ENCODE measurements around the gene FAM174B. TPM values are rescaled to one million over a fixed set of nuclear protein-coding genes. Genes with fewer than 3 reads are reported as not detected.

FAM174B gene
- total RNA-seq (2014; rRNA removed; shearing (Covaris generic)), result 90.7 and 97.9 TPM in 2 replicates
- 36.7 and 49.1 TPM in 2 replicates for polyA plus RNA-seq (2015; cell fraction: cytosol; rRNA removed)
- 28.6 and 39.8 TPM in 2 replicates for polyA plus RNA-seq (2015; cell fraction: nucleus; rRNA removed)

DNA sequence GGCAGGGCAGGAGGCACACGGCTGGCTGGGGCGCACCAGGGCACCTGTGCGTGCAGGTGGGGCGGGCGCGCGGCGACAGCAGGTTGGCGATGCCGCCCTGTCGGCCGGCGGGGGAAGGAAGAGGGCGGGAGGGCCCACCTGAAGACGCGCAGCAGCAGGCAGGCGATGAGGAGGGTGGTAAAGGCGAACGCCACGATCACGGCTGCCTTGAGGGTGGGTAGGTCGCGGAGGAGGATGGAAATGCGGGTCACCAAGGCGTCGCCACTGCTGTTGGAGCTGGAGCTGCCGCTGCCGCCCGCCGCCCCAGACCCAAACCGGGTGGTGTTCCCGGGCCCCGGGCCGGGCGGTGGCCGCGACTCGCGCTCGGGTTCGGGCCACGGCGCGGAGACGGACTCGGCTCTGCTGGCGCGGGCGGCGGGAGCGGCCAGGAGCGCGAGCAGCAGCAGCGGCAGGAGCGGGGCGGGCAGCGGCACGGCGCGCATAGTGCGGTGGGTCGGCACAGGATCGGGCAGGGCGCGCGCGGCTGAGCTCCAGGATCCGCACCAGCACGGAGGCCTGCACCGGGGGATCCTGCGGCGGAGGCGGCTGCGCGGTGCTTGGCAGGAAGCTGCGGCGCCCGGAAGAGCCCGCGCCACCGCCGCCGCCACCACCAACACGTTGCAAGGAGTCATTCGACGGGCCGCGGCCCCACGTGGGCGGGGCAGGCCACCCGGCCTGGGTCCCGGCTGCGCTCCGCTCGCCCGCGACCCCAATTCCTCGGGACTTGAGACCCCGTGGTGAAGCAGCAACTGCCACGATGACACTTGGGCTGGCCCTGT lies at the start of gene FAM174B:
FAM174B (minus strand) TSS at position 598 of the 818 bp plus-strand sequence.
- no peak for DNase-seq (ENCODE audit: low read depth, low spot score)
- in situ Hi-C loops (cut with HindIII; ENCODE audit: low pct_unique_long_range_greater_than_20kb, low sequenced_read_pairs), result no loop called here

DNA sequence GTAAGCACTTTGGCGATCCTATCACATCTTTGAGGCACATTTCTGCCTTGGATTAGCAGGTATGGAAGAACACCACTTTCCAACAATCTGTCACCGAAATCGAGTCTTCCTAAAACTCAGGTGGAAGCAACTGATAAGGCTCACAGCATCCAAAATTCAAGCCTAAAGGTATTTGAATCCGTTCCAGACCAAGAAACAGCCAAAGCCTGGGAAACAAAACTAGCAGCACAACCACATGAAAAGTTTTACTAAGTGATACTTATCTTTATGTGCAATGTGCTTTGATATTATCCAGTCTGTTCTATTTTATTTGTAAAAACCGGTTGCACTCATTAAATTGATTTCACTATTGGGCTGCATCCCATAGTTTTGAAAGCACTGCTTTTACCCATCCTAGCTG lies 40.5 kb upstream of the FAM174B start:
- DNase-seq (ENCODE audit: low read depth, low spot score), result no peak
- in situ Hi-C loops (cut with HindIII; ENCODE audit: low pct_unique_long_range_greater_than_20kb, low sequenced_read_pairs), result no loop called here

DNA sequence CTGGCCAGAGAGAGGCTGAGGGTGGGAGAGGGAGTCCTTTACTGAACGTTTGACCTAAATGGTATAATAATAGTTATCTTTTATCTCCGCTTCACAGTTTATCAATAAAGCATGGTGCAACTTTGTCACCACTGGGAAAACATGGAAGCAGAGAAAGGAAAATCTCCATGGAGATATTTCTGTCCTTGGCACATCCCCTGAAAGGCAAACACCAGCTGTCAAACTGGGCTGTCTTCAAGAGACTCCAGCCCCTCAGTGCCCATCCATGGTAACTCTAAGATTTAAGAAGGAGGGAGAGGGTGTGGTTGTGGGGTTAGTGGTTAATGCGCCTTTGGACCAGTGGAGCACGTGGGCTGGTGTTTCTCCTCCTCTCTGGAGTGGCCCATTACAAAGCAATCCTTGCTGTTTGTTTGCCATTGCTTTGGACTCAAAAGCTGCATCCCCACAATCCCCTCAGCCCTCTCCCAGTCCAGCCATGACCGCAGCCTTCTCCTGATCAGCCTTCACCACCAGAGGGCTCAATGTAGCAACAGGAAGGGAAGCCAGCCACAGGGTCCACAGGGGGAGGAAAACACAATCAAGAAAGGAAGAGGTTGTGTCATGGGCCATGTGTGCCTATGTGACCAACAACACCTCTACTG lies 38.2 kb upstream of the FAM174B start:
- in situ Hi-C loops (cut with HindIII; ENCODE audit: low pct_unique_long_range_greater_than_20kb, low sequenced_read_pairs), result no loop called here
- peak; percentile 91 for DNase-seq (ENCODE audit: low read depth, low spot score)

DNA sequence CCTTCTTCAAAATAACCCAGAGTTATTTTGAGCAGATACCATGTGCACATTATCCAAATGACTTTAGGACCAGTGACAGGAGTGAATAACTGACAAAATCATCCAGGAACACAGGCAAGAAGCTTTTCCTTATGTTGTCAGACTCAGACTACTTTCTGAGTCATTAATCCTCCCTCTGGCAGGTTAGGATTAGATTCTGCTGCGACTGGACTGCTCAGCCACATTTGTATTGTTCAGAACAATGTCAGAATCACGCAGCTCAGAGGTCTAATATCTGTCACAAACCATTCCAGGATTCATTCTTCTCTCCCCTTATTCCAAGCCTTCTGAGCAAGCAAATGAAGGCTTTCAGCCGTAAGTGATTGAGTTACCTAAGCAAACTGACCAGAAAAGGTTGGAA lies 34.8 kb upstream of the FAM174B start:
- in situ Hi-C loops (cut with HindIII; ENCODE audit: low pct_unique_long_range_greater_than_20kb, low sequenced_read_pairs), result no loop called here
- no peak for DNase-seq (ENCODE audit: low read depth, low spot score)

DNA sequence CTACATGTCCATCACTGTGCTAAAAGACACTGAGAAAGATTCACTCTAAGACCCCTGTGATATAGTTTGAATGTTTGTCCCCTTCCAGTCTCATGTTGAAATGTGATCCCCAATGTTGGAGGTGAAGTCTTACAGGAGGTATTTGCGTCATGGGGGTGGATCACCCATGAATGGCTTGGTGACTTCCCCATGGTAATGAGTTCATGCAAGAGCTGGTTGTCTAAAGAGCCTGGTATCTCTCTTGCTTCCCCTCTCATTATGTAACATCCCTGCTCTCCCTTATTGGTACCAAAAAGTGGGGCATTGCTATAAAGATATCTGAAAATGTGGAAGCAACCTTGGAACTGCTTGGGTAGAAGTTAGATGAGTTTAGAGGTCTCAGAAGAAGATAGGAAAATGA lies 32.2 kb upstream of the FAM174B start:
- no peak for DNase-seq (ENCODE audit: low read depth, low spot score)

DNA sequence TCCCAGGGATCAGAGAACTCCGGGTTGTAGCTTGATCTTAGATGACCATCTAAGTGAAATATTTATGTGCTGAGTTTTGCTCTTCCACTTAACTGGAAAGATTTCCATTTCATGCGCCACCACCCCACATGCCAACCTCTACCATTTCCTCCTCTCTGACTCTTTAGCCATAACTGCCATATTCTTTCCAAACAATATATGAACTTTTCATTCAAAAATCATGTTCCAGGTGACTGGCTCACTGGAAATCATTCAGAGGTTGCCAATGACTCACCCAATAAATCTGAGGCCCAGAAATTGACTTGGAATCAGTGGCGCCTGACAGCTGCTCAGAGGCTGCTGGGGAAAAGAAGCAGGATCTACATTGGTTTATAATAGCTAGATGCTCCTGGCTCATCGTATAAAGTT lies 31.6 kb upstream of the FAM174B start:
- DNase-seq (ENCODE audit: low read depth, low spot score), result no peak
- in situ Hi-C loops (cut with HindIII; ENCODE audit: low pct_unique_long_range_greater_than_20kb, low sequenced_read_pairs), result no loop called here

More for the DNA sequence above, 32.2 kb upstream of the FAM174B start:
- in situ Hi-C loops (cut with HindIII; ENCODE audit: low pct_unique_long_range_greater_than_20kb, low sequenced_read_pairs), result no loop called here

DNA sequence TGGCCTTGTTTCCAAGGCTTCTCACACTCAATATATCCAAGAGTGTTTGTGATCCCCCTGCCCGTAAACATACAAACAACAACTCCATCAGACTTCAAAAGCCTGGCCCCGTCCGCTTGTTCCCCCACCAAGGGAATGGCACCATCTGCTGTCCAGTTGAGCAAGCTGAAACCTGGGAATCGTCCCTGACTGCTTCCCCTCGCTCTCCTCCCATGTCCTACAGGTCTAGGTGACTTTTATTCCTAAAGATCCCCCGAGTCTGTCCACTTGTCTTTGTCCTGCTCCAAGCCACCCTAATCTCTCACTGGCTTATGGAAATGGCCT lies 27.9 kb upstream of the FAM174B start:
- peak; percentile 48 for DNase-seq (ENCODE audit: low read depth, low spot score)
- in situ Hi-C loops (cut with HindIII; ENCODE audit: low pct_unique_long_range_greater_than_20kb, low sequenced_read_pairs), result no loop called here

DNA sequence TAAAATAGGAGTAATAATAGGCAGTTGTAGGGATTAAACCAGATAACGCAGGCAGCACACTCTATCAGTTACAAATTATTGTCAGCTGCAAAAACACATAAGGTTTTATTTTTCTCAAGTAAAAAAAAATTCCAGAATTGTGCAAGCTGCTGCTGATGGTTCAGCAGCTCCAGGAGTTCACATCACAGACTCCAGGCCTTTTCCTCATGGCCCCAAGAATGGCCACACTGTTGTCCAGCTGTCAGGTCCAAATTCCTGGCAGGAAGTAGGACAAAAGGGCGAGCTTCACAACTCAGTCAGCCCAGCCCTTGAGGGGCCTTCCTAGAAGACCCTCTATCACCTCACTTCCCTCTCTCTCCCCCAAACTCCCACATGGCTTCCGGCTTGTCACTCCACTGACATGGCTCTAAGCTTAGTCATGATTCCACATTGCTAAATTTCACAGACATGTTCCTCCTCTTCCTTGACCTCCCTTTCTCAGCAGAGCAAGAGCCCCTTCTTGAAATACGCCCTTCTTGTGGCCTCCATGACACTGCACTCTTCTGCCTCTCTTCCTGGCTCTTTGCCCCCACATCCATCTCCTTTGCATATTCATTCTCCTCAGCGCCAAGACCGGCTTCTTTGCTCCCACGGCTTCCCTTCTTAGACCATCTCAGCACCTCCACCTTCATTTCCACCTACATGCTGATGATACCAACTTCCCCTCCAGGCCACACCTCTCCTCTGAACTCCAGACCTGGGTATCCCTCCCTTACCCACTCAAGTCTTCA lies 27.4 kb upstream of the FAM174B start:
- in situ Hi-C loops (cut with HindIII; ENCODE audit: low pct_unique_long_range_greater_than_20kb, low sequenced_read_pairs), result no loop called here
- no peak for DNase-seq (ENCODE audit: low read depth, low spot score)

DNA sequence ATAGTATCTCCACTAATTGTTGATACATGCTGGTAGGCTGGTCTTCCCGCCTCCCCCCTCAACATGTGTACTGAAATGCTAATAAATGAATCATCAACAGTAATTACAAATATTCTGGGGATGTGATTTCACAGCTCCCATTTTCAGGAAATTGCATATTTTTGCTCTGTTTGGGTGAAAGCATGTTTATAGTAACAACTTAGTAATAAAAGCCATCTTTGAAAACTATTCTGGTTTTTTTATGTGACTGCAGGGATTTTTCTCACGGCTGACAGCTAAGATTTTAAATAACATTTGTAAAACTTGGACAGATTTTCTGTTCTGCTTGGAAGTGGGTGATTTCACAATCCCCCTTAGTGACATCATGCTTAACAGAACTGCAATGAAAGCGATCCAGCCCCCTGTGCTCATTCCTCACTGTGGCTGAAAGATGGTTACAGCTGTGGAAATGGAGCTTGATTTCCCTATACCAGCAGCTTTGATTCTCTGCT lies 25.6 kb upstream of the FAM174B start:
- in situ Hi-C loops (cut with HindIII; ENCODE audit: low pct_unique_long_range_greater_than_20kb, low sequenced_read_pairs), result no loop called here
- DNase-seq (ENCODE audit: low read depth, low spot score), result peak; percentile 19

DNA sequence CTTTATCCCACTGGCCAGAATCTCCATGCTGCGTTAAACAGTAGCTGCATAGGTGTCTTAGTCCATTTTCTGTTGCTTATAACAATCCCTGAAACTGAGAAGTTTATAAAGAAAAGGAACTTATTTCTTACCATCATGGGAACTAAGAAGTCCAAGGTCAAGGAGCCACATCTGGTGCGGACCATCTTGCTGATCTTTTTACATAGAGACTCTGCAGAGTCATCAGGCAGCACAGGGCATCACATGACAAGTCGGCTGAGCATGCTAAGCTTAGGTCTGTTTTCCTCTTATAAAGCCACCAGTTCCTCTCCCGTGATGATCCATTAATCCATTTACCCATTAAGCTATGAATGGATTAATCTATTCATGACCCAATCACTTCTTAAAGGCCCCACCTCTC lies 22.4 kb upstream of the FAM174B start:
- in situ Hi-C loops (cut with HindIII; ENCODE audit: low pct_unique_long_range_greater_than_20kb, low sequenced_read_pairs), result no loop called here

DNA sequence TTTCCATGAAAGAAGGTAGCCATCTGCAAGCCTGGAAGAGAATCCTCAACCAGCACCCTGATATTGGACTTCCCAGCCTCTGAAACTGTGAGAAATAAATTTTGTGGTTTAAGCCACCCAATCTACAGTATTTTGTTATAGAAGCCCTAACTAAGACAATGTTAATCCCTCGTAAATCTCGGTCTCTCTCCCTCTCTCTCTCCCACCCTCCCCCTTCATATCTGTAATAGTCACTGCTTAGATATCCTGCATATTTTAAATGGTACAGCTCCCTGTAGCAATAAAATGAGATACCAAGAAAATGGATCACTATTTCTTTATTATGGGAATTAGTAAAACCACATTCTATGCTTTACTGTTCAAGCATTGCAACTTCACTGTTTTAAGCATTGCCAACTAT lies 21.0 kb upstream of the FAM174B start:
- in situ Hi-C loops (cut with HindIII; ENCODE audit: low pct_unique_long_range_greater_than_20kb, low sequenced_read_pairs), result no loop called here
- DNase-seq (ENCODE audit: low read depth, low spot score), result no peak

More for the DNA sequence above, 22.4 kb upstream of the FAM174B start:
- DNase-seq (ENCODE audit: low read depth, low spot score), result peak; percentile 81

DNA sequence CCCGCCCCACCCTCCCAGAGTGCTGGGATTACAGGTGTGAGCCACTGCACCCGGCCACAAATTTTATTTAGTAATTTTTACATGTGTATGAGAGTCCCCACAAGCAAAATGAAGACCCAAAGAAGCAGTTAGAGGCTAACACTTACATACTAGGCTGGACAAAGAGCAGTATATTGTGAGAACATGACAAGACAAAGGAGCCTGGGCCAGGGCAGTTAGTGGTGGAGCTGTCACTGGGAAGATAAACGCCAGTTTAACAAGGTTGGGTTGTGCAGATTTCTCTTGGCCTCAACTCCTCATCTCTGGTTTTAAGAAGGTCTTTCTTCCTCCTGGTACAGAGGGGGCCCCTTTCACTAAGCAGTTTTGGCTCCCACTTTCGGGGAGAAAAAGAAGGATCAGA lies 19.9 kb upstream of the FAM174B start:
- DNase-seq (ENCODE audit: low read depth, low spot score), result no peak
- in situ Hi-C loops (cut with HindIII; ENCODE audit: low pct_unique_long_range_greater_than_20kb, low sequenced_read_pairs), result no loop called here

DNA sequence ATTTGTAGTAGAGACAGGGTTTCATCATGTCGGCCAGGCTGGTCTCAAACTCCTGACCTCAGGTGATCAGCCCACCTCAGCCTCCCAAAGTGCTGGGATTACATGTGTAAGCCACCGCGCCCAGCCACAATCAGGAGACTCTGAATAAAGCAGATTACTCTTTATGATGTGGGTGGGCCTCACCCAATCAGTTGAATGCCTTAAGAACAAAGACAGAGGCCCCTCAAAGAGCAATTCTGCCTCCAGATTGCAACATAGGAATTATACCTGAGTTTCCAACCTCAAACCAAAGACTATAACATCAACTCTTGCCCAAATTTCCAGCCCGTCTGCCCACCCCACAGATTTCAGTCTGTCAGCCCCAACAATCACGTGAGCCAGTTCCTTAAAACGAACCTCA lies 18.8 kb upstream of the FAM174B start:
- DNase-seq (ENCODE audit: low read depth, low spot score), result no peak
- in situ Hi-C loops (cut with HindIII; ENCODE audit: low pct_unique_long_range_greater_than_20kb, low sequenced_read_pairs), result no loop called here

DNA sequence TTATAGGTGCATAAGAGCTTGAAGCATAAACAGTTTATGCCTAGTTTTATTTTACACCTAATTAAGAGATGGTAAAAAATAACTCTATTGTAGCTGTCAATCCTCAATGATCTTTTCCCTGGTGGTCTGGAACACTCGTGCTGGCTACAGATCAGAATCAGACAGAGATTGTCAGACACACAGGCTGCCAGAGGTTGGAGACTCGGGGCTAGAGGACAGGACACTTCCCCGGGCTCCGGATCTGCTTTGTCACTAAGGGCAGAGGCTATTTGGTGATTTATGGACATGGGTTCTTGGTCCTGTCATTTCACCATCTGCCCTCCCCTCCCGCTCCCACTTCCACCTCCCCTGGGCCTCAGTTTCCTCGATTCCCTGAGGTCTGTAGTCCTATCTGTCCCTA lies 16.5 kb upstream of the FAM174B start:
- no peak for DNase-seq (ENCODE audit: low read depth, low spot score)
- in situ Hi-C loops (cut with HindIII; ENCODE audit: low pct_unique_long_range_greater_than_20kb, low sequenced_read_pairs), result no loop called here

DNA sequence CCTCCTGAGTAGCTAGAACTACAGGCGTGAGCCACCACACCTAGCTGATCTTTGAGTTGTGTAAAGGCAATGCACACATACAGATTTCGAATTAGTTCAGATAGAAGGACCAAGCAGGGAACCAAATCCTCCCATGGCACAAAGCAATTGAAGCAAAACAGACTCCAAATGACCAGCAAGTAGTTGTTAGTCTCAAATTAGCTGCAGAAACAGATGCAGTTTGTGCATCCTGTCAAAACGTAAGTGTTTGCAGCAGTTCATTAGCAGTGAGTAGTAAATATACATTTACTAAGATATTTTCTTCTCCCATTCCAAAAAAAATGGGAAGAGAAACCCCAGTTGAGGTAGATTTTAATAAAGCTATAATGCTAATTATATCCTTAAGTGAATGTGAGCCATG lies 15.8 kb upstream of the FAM174B start:
- DNase-seq (ENCODE audit: low read depth, low spot score), result no peak
- in situ Hi-C loops (cut with HindIII; ENCODE audit: low pct_unique_long_range_greater_than_20kb, low sequenced_read_pairs), result no loop called here

DNA sequence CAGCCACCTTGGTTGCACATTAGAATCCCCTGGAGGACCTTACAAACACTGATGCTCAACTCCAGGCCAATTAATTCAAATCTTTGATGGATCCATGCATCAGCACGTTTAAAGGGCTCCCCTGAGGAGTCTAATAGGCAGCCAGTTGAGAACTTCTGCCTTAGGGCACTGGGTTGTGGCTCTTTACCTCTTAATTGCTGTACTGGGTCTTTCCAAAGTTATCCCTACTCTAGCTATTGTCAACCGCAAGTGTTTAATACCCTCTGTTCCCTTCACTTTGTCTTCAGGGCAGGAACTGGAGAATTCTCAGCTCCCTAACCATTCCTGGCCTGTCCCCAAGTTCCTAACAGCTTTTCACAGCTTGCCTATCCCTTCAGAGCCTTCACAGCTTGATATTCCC lies 15.0 kb upstream of the FAM174B start:
- no peak for DNase-seq (ENCODE audit: low read depth, low spot score)
- in situ Hi-C loops (cut with HindIII; ENCODE audit: low pct_unique_long_range_greater_than_20kb, low sequenced_read_pairs), result no loop called here

DNA sequence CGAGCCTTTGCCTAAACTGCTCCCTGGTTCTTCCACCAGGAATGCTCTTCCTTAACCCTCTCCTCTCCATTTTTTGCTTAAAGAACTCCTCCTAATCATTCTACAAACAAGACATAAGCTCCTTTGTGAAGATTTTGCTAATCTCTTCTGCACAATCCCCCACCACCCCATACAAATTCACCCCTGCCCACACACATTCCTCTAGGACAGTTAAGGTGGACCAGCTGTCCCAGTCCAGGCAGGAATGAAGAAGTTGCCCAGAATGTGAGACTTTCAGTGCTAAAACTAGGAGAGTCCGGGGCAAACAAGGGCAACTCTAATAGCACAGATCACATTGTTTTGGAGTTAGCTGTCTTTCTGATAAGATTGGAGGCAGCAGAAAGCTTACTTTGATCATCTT lies 13.9 kb upstream of the FAM174B start:
- in situ Hi-C loops (cut with HindIII; ENCODE audit: low pct_unique_long_range_greater_than_20kb, low sequenced_read_pairs), result no loop called here
- no peak for DNase-seq (ENCODE audit: low read depth, low spot score)

DNA sequence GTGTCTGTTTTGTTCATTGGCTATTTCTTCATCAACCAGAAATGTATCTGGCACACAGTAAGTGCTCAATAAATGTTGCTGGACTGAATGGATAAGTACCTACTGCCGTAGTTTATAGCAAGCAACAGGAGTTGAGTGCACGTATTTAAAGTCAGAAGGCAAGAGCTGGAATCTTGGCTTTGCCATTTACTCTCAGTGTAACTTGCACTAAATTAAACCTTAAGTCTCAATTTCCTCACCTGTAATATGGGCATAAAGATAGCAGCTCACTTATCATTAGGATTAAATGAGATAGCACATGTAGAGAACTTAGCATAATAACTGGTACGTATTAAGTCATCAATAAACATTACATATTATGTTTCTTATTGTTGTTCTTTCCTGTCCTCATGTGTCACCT lies 13.0 kb upstream of the FAM174B start:
- no peak for DNase-seq (ENCODE audit: low read depth, low spot score)
- in situ Hi-C loops (cut with HindIII; ENCODE audit: low pct_unique_long_range_greater_than_20kb, low sequenced_read_pairs), result no loop called here
